ENCODE measurements around the gene CNPY4.

CNPY4 gene

GRCh38 chr7:100167912-100168323, 48.5 kb downstream of the CNPY4 start:
- no peak for DNase-seq (ENCODE audit: low read depth)

- DNase-seq (ENCODE audit: low read depth), result no peak
Measured at GRCh38 chr7:100169147-100169850, 49.9 kb downstream of the CNPY4 start.

- no peak for DNase-seq (ENCODE audit: low read depth)
Measured at GRCh38 chr7:100170101-100170897, 50.9 kb downstream of the CNPY4 start.

- no peak for DNase-seq (ENCODE audit: low read depth)
Measured at GRCh38 chr7:100171087-100171681, 51.8 kb downstream of the CNPY4 start.

- DNase-seq (ENCODE audit: low read depth), result no peak
Measured at GRCh38 chr7:100171840-100172239, 52.4 kb downstream of the CNPY4 start.

- no peak for DNase-seq (ENCODE audit: low read depth)
Measured at GRCh38 chr7:100173806-100174495, 54.5 kb downstream of the CNPY4 start.

- no peak for DNase-seq (ENCODE audit: low read depth)
Measured at GRCh38 chr7:100174582-100174981, 55.1 kb downstream of the CNPY4 start.
